HG03045 (cell line): ENCODE results near the gene PODXL2.
"Not testable (repeated sequence)": the region's sequence is repeated elsewhere in the genome, so short reads cannot be mapped to it uniquely, and the experiment has no call there.

Source experiments
- ATAC-seq: cut with Tn5 transposase; IDR thresholded peaks from one replicate; pipeline ENCODE4 v1.9.1; 2021; ENCODE audit warnings: mild to moderate bottlenecking, moderate library complexity; ENCODE audit not compliant: unreplicated experiment

The PODXL2 gene

DNA sequence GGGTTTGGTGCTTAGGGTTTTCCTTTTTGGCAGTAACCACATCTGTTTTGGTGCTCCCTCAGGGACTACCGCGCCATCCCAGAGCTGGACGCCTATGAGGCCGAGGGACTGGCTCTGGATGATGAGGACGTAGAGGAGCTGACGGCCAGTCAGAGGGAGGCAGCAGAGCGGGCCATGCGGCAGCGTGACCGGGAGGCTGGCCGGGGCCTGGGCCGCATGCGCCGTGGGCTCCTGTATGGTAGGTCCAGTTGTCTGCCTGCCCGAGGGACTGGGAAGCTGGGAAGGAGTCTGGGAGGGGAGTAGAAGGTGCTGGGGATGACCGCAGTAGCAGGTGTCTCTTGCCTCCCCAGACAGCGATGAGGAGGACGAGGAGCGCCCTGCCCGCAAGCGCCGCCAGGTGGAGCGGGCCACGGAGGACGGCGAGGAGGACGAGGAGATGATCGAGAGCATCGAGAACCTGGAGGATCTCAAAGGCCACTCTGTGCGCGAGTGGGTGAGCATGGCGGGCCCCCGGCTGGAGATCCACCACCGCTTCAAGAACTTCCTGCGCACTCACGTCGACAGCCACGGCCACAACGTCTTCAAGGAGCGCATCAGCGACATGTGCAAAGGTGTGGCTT is 24.3 kb upstream of the PODXL2 start:
- no peak for ATAC-seq

DNA sequence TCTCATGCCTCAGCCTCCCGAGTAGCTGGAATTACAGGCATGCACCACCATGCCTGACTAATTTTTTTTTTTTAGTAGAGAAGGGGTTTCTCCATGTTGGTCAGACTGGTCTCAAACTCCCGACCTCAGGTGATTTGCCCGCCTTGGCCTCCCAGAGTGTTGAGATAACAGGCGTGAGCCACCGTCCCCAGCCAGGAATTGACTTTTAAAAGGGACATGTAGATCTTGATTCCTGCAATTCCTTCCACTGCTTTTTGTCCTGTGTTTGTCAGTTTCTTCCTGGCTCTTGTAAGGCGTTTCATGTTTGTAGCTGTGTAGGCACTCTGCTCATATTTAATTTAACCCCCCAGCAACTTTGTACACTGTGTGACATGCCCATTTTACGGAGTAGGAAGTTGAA is 23.4 kb upstream of the PODXL2 start:
- not testable (repeated sequence) for ATAC-seq

GRCh38 chr3:127606086-127606805 is 22.7 kb upstream of the PODXL2 start:
- no peak for ATAC-seq

GRCh38 chr3:127606981-127607595 is 21.9 kb upstream of the PODXL2 start:
- no peak for ATAC-seq

- ATAC-seq: no peak
Measured at GRCh38 chr3:127607675-127608361, 21.2 kb upstream of the PODXL2 start.

- no peak for ATAC-seq
Measured at GRCh38 chr3:127608362-127608718, 20.6 kb upstream of the PODXL2 start.

DNA sequence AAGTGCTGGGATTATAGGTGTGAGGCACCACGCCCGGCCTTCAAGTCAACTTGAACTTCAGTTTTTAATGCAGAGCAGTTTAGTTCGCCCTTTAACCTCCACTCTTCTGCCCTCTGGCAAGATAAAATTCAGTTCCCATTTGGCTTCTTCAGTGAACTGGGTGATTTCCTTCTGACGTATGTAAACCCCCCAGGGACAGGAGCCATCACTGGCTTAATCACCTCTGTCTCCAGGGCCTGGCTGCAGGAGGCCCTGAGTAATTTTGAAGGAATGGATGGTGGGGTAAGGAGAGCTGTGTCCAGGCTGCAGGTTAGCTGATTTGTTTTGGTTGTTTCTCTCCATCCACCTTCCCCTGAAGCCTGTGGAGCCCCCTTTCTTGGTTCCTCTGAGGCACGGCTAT is 18.9 kb upstream of the PODXL2 start:
- ATAC-seq: no peak

DNA sequence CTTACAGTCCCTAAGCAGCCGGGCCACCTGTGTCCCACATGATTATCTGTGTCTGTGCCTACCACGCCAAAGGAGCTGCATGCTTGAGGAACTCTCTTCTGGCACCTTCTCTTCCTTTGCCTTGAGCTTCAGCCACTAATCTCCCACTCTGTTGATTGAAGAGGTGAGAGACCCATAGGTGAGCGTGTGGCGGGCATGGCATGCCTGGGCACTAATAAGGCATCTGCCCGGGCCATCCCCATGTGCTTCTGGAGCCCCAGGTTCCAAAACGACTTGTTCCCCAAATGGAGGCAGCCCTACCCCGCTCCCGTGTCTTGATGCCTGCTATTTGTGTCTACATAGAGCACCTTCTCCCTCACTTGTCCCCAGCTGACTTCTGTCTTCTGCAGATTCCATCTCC is 17.7 kb upstream of the PODXL2 start:
- no peak for ATAC-seq

- ATAC-seq: no peak
Measured at GRCh38 chr3:127612966-127613365, 16.0 kb upstream of the PODXL2 start.

DNA sequence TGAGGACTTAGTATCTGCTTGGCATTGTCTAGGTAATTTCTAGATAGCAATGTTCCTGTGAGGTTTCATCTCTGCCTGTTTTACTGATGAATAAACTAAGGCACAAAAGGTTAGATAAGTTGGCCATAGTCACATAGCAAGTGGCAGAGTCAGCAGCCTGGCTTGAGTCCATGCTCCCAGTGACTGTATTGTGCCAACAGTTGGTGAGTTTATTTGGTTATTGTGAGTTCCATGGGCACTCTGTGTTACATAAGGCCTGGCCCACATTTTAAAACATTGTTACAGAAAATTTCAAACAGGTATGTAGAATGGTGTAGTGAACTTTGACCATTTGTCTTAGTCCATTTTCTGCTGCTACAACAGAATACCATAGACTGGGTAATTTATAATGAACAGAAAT is 15.6 kb upstream of the PODXL2 start:
- no peak for ATAC-seq

- no peak for ATAC-seq
Measured at GRCh38 chr3:127614928-127615589, 13.9 kb upstream of the PODXL2 start.

DNA sequence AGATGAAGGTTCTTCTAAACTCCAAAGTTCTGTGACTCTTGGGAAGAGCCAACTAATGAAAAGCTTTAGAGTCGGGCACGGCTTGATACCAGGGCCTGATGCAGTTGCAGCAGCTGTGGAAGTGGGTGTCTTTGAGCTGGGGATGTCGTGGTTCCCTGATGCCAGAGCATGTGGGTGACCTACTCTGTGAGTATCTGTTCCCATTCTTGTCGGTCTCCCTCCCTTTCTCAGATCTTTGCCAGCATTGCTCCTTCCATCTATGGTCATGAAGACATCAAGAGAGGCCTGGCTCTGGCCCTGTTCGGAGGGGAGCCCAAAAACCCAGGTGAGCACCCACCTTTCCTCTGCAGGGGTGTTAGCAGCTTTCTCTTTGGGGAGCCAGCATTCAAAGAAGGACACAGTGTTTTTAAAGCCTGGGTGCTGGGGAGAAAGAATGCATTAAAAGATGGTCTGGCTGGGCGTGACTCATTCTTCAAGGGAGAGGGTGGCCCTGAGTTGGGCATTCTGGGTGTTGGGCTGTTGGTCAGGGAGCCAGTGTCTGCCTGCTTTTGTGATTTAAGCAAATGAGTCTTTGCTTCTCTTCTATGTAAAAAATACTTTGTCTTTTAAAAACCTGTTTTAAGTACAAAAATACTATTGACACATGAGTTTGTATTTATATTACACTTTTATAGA is 13.2 kb upstream of the PODXL2 start:
- no peak for ATAC-seq

DNA sequence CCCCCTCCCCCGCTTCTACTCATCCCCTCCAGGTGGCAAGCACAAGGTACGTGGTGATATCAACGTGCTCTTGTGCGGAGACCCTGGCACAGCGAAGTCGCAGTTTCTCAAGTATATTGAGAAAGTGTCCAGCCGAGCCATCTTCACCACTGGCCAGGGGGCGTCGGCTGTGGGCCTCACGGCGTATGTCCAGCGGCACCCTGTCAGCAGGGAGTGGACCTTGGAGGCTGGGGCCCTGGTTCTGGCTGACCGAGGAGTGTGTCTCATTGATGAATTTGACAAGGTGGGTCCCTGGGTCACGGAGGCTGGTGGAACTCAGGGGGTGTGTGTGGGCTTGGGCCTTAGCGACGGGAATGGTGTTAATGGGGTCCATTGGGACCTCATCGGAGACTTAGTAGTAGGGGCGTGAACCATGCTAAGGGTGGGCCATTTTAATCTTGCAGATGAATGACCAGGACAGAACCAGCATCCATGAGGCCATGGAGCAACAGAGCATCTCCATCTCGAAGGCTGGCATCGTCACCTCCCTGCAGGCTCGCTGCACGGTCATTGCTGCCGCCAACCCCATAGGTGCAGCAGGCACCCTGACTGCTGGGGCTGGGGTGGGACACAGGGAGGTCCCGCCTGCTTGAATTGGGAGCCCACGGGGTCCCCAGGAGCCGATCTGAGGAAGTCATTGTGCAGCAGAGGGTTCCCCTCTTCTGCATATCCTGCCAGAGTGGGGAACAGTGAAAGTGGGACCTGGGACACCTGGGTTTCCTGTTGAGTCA is 12.0 kb upstream of the PODXL2 start:
- ATAC-seq: no peak

GRCh38 chr3:127618891-127619290 is 10.1 kb upstream of the PODXL2 start:
- no peak for ATAC-seq

- ATAC-seq: no peak
Measured at GRCh38 chr3:127620637-127621375, 8.2 kb upstream of the PODXL2 start.

DNA sequence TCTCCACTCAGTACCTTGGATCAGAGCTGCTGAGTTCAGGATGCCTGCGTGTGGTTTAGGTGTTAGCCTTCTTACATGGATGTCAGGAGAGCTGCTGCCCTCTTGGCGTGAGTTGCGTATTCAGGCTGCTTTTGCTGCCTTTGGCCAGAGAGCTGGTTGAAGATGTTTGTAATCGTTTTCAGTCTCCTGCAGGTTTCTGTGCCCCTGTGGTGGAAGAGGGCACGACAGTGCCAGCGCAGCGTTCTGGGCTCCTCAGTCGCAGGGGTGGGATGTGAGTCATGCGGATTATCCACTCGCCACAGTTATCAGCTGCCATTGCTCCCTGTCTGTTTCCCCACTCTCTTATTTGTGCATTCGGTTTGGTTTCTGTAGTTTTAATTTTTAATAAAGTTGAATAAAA is 7.0 kb upstream of the PODXL2 start:
- no peak for ATAC-seq

DNA sequence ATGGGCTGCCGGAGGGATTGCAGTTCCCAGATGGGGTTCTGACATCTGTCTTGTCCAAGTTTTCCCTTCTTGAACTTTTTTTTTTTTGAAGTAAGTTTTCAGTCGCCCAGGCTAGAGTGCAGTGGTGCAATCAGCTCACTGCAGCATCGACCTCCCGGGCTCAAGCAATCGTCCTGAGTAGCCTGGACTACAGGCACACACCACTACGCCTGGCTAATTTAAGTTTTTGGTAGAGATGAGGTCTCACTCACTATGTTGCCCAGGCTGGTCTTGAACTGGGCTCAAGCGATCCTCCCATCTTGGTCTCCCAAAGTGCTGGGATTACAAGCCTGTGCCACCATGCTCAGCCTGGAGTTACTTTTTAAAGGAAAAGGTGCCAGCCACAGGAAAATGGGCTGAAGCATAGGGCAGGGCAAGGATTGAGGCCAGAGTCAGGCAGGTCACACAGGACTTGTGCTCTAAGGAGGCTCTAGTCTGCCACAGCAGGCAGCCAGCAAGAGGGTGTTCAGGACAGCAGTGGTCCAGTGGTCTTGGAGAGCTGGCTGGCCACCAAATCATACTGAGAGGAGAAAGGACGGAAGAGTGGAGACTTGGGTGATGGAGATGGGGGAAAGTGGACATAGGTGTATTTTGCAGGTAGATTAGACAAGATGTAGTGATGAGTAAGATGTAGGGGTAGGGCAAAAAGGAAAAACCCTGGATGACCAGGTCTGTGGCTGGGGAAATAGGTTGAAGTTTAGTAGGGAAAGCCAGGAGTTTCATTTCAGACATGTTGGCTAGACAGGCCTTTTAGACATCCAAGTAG is 6.0 kb upstream of the PODXL2 start:
- no peak for ATAC-seq

GRCh38 chr3:127624063-127624462 is 4.9 kb upstream of the PODXL2 start:
- ATAC-seq: no peak

DNA sequence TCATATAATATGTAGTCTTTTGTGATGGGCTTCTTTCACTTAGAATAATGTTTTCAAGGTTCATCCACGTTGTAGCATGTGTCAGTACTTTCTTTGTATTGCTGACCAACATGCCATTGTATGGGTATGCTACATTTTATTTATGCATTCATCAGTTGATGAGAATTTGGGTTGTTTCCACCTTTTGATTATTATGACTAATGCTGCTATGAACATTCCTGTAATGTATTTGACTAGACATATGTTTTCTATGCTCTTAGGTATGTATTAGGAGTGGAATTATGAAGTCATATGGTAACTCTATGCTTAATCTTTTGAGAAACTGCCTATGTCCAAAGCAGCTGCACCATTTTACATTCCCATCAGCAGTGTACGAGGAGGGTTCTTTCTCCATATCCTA is 3.2 kb upstream of the PODXL2 start:
- ATAC-seq: no peak
